OCI-LY1 (cell line): ENCODE measurements around the gene SCN7A.

Experiments used
- H2AFZ ChIP-seq: fragments of 200-600 bp; sonication (generic), shearing (Covaris generic); 2 replicates; pipeline ENCODE4 v1.6.0; 2014; ENCODE audit warnings: antibody characterized with exemption, mild to moderate bottlenecking, low read length
- H3F3A ChIP-seq: fragments of 200-600 bp; sonication (generic), shearing (Covaris generic); 2 replicates; pipeline ENCODE4 v1.6.0; 2014; ENCODE audit warnings: mild to moderate bottlenecking, antibody characterized with exemption, low read length, moderate library complexity; ENCODE audit not compliant: insufficient read depth
- H3K27ac ChIP-seq: fragments of 200-600 bp; sonication (generic); 2 replicates; pipeline ENCODE4 v1.5.1; 2014; ENCODE audit warnings: low read length, mixed run types, mild to moderate bottlenecking, low read depth; ENCODE audit not compliant: poor library complexity, severe bottlenecking
- H3K27me3 ChIP-seq: fragments of 200-600 bp; sonication (generic); 2 replicates; pipeline ENCODE4 v1.6.0; 2014; ENCODE audit warnings: antibody characterized with exemption, mild to moderate bottlenecking, low read length, moderate library complexity; ENCODE audit not compliant: insufficient read depth
- H3K36me3 ChIP-seq: fragments of 200-600 bp; sonication (generic); 2 replicates; pipeline ENCODE4 v1.6.1; 2014; ENCODE audit warnings: mild to moderate bottlenecking, antibody characterized with exemption, low read length, moderate library complexity, mixed read lengths; ENCODE audit not compliant: insufficient read depth
- H3K4me1 ChIP-seq: fragments of 200-600 bp; sonication (generic); 2 replicates; pipeline ENCODE4 v1.5.1; 2014; ENCODE audit warnings: mild to moderate bottlenecking, low read length, moderate library complexity; ENCODE audit not compliant: insufficient read depth, severe bottlenecking
- H3K4me2 ChIP-seq: fragments of 200-600 bp; sonication (generic), shearing (Covaris generic); 2 replicates; pipeline ENCODE4 v1.6.1; 2014; ENCODE audit warnings: low read length
- H3K4me3 ChIP-seq: fragments of 200-600 bp; sonication (generic); 2 replicates; pipeline ENCODE4 v1.5.1; 2014; ENCODE audit warnings: low read length, low read depth, mild to moderate bottlenecking, mixed read lengths; ENCODE audit not compliant: poor library complexity, severe bottlenecking
- H3K79me2 ChIP-seq: fragments of 200-600 bp; shearing (Covaris generic); 2 replicates; pipeline ENCODE4 v1.6.1; 2016; ENCODE audit warnings: mixed run types, low read length, mixed read lengths; ENCODE audit not compliant: insufficient read depth
- H3K9ac ChIP-seq: fragments of 200-600 bp; sonication (generic), shearing (Covaris generic); 2 replicates; pipeline ENCODE4 v1.6.1; 2014; ENCODE audit warnings: mild to moderate bottlenecking, low read length, mixed read lengths
- H3K9me2 ChIP-seq: fragments of 200-600 bp; sonication (generic), shearing (Covaris generic); 2 replicates; pipeline ENCODE4 v1.6.1; 2014; ENCODE audit warnings: low read depth, mild to moderate bottlenecking, low read length, mixed read lengths
- H3K9me3 ChIP-seq: fragments of 200-600 bp; shearing (Covaris generic); 2 replicates; pipeline ENCODE4 v1.6.1; 2014; ENCODE audit warnings: low read length, mixed read lengths
- H4K20me1 ChIP-seq: fragments of 200-600 bp; sonication (generic), shearing (Covaris generic); 2 replicates; pipeline ENCODE4 v1.6.0; 2016; ENCODE audit warnings: mild to moderate bottlenecking, low read length; ENCODE audit not compliant: insufficient read depth
- EZH2 ChIP-seq: fragments of 200-600 bp; sonication (generic), shearing (Covaris generic); IDR thresholded peaks from 2 replicates; pipeline ENCODE4 v1.8.0; 2017; ENCODE audit warnings: borderline replicate concordance, mixed run types, mild to moderate bottlenecking, antibody characterized with exemption, low read length, moderate library complexity, mixed read lengths
- TF ChIP-seq, protein P1 (sequence below): fragments of 200-600 bp; sonication (generic), shearing (Covaris generic); IDR thresholded peaks from 2 replicates; pipeline ENCODE4 v1.5.1; 2017; ENCODE audit warnings: mild to moderate bottlenecking, antibody characterized with exemption, low read length, moderate library complexity, mixed read lengths

SCN7A gene

DNA sequence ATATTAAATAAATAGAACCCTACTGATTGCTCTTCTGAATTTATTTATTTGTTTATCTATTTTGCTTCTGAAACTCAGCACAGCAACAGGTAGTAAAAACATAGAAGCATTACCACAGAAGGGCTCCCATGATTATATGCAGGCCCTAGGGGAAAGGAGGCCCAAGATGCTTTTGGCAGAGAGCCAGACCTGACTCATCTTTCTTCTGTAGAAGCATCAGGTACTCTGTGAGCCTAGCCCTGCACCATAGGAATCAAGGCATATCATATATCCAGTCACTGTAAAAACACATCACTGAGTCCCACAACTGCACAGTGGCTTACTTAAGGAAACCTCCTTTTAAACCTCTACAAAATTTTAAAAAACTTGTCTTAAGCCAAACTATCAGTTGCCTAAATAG is 120.1 kb downstream of the SCN7A start:
- Histone ChIP-seq H4K20me1 (no peaks in the 10 kb centered on the region), H2AFZ (no peak overlapping the region), H3K36me3 (no peaks in the 10 kb centered on the region), H3K4me3 (no peak overlapping the region), H3K9ac (no peak overlapping the region), H3K79me2 (no peaks in the 10 kb centered on the region), H3F3A (no peaks in the 10 kb centered on the region), H3K27me3 (no peaks in the 10 kb centered on the region), H3K4me1 (no peaks in the 10 kb centered on the region), H3K4me2 (no peak overlapping the region), H3K27ac (no peak overlapping the region), H3K9me2 (no peaks in the 10 kb centered on the region), H3K9me3 (no peaks in the 10 kb centered on the region)
- TF ChIP-seq, protein P1, sequence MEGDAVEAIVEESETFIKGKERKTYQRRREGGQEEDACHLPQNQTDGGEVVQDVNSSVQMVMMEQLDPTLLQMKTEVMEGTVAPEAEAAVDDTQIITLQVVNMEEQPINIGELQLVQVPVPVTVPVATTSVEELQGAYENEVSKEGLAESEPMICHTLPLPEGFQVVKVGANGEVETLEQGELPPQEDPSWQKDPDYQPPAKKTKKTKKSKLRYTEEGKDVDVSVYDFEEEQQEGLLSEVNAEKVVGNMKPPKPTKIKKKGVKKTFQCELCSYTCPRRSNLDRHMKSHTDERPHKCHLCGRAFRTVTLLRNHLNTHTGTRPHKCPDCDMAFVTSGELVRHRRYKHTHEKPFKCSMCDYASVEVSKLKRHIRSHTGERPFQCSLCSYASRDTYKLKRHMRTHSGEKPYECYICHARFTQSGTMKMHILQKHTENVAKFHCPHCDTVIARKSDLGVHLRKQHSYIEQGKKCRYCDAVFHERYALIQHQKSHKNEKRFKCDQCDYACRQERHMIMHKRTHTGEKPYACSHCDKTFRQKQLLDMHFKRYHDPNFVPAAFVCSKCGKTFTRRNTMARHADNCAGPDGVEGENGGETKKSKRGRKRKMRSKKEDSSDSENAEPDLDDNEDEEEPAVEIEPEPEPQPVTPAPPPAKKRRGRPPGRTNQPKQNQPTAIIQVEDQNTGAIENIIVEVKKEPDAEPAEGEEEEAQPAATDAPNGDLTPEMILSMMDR = no peak
- no peak for TF ChIP-seq EZH2

DNA sequence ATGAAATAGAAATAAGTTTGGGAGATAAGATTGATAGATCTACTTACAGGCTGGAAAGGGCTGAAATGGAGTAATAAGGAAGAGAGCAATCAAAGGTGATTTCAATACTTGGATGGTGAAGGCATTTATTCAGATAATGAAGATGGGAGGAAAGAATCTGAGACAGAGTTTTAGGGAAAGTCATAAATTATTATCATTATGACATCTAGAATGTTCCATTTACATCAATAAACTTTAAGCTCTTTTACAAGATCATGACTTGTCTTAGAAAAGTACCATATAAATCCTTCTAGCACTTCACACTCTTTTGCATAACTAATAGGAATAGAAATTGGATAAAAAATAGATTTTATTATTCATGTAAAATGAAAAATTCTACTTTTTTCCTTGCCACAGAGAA is 120.5 kb downstream of the SCN7A start:
- no peak overlapping the region for H2AFZ ChIP-seq
- H3K9me2 ChIP-seq = no peaks in the 10 kb centered on the region
- no peak overlapping the region for H3K9ac ChIP-seq
- H3K27me3 ChIP-seq = no peaks in the 10 kb centered on the region
- no peaks in the 10 kb centered on the region for H3F3A ChIP-seq
- no peaks in the 10 kb centered on the region for H3K9me3 ChIP-seq
- no peaks in the 10 kb centered on the region for H3K79me2 ChIP-seq
- no peaks in the 10 kb centered on the region for H4K20me1 ChIP-seq
- no peaks in the 10 kb centered on the region for H3K36me3 ChIP-seq
- H3K4me2 ChIP-seq = no peak overlapping the region
- H3K4me3 ChIP-seq = no peak overlapping the region
- TF ChIP-seq, protein P1 = no peak
- no peak for TF ChIP-seq EZH2
- H3K4me1 ChIP-seq = no peaks in the 10 kb centered on the region
- no peak overlapping the region for H3K27ac ChIP-seq

DNA sequence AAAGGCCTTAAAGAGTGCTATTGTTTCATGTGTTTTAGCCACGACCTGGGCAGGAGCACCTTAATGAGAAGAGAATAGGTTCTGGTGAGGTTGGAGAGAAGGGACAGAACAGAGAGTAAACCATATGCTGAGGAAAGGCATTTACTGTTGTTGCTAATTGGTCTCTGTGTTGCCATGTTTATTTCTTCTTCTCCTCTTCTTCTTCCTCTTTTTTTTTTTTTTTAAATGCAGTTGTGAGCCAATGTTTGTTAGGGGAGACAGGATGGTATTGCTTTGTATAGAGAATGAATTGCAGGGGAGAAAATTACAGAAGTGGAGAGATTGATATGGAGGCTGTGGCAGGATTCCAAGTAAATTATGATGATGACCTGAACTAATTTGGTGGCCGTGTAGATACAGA is 120.9 kb downstream of the SCN7A start:
- Histone ChIP-seq H3K79me2 (no peaks in the 10 kb centered on the region), H3K4me1 (no peaks in the 10 kb centered on the region), H3F3A (no peaks in the 10 kb centered on the region), H3K36me3 (no peaks in the 10 kb centered on the region), H3K9me2 (no peaks in the 10 kb centered on the region), H2AFZ (no peak overlapping the region), H3K27me3 (no peaks in the 10 kb centered on the region), H3K27ac (no peak overlapping the region), H4K20me1 (no peaks in the 10 kb centered on the region), H3K4me2 (no peak overlapping the region), H3K9ac (no peak overlapping the region), H3K9me3 (no peaks in the 10 kb centered on the region), H3K4me3 (no peak overlapping the region)
- TF ChIP-seq EZH2 = no peak
- TF ChIP-seq, protein P1 = no peak
